HepG2 (cell line): Measurements from ENCODE around the gene TEX14.
A peak's percentile ranks its signal among the peaks of the same experiment; 100 is the strongest.

Source experiments
- CTCF ChIP-seq: sonication (generic); formaldehyde crosslinking; IDR thresholded peaks from 2 replicates; pipeline ENCODE4 v1.5.0; 2020; ENCODE audit warnings: mild to moderate bottlenecking, missing genetic modification reagents, moderate library complexity
- EZH2 ChIP-seq: conservative IDR thresholded peaks from 2 replicates; pipeline ENCODE4 v1.6.1; 2012; ENCODE audit warnings: mild to moderate bottlenecking, low read depth, low read length, moderate library complexity
- HDAC2 ChIP-seq: sonication (generic); formaldehyde crosslinking; IDR thresholded peaks from 2 replicates; pipeline ENCODE4 v1.4.0; 2020; ENCODE audit warnings: missing genetic modification reagents
- HNRNPUL1 ChIP-seq: fragments of 200-400 bp; formaldehyde crosslinking; IDR thresholded peaks from 2 replicates; pipeline ENCODE4 v1.6.1; 2017; ENCODE audit warnings: low read depth, mild to moderate bottlenecking, low read length, moderate library complexity
- NFYB ChIP-seq: sonication (generic); formaldehyde crosslinking; IDR thresholded peaks from 2 replicates; pipeline ENCODE4 v1.4.0; 2020; ENCODE audit warnings: missing genetic modification reagents
- SMAD3 ChIP-seq: sonication (generic); formaldehyde crosslinking; IDR thresholded peaks from 2 replicates; pipeline ENCODE4 v1.4.0; 2020; ENCODE audit warnings: missing genetic modification reagents
- ZNF556 ChIP-seq: sonication (generic); formaldehyde crosslinking; IDR thresholded peaks from 2 replicates; pipeline ENCODE4 v1.4.0; 2020; ENCODE audit warnings: mild to moderate bottlenecking, missing genetic modification reagents, borderline replicate concordance
- ZNF558 ChIP-seq: sonication (generic); formaldehyde crosslinking; IDR thresholded peaks from 2 replicates; pipeline ENCODE4 v1.9.0; 2022; ENCODE audit warnings: mild to moderate bottlenecking, missing genetic modification reagents, borderline replicate concordance
- ZXDC ChIP-seq: sonication (generic); formaldehyde crosslinking; IDR thresholded peaks from 2 replicates; pipeline ENCODE4 v1.5.0; 2020; ENCODE audit warnings: mild to moderate bottlenecking, missing genetic modification reagents

- TF ChIP-seq NFYB (CRISPR knock-in tag) (no peak), HDAC2 (CRISPR knock-in tag) (no peak), HNRNPUL1 (no peak), EZH2 (no peak), ZNF556 (CRISPR knock-in tag) (no peak), ZNF558 (CRISPR knock-in tag) (no peak), CTCF (peak; percentile 68), ZXDC (CRISPR knock-in tag) (no peak), SMAD3 (no peak)
These were observed 19.2 kb upstream of the TEX14 start for GRCh38 chr17:58710948-58711552.
